GM19372 (cell line): ENCODE measurements around the gene BTBD19.
"Not testable (repeated sequence)": the region's sequence is repeated elsewhere in the genome, so short reads cannot be mapped to it uniquely, and the experiment has no call there.

Experiments used
- ATAC-seq: cut with Tn5 transposase; IDR thresholded peaks from one replicate; pipeline ENCODE4 v1.9.1; 2021; ENCODE audit warnings: mild to moderate bottlenecking, low read depth, moderate library complexity; ENCODE audit not compliant: unreplicated experiment

The BTBD19 gene

GRCh38 chr1:44786841-44787426 is 21.4 kb upstream of the BTBD19 start:
- ATAC-seq = no peak

GRCh38 chr1:44787506-44787905 is 20.8 kb upstream of the BTBD19 start:
- ATAC-seq = no peak

- ATAC-seq = no peak
Observed at GRCh38 chr1:44788120-44788860, 20.0 kb upstream of the BTBD19 start, which contains the start of gene BEST4. Gene BEST4 (minus strand): TSS chr1:44788170. CDS start chr1:44787705, 465 bp downstream.

- no peak for ATAC-seq
Observed at GRCh38 chr1:44790968-44791801, 17.1 kb upstream of the BTBD19 start.

- no peak for ATAC-seq
Observed at GRCh38 chr1:44792736-44793502, 15.4 kb upstream of the BTBD19 start.

GRCh38 chr1:44797886-44798285 is 10.4 kb upstream of the BTBD19 start:
- ATAC-seq = not testable (repeated sequence)

- no peak for ATAC-seq
Observed at GRCh38 chr1:44798481-44799365, 9.6 kb upstream of the BTBD19 start.

GRCh38 chr1:44799770-44800584 is 8.3 kb upstream of the BTBD19 start, which contains the start of gene PLK3:
Gene PLK3 (plus strand): TSS chr1:44800377. CDS start chr1:44800464, 87 bp downstream.
- ATAC-seq = peak; percentile 87

- no peak for ATAC-seq
Observed at GRCh38 chr1:44801491-44802305, 6.6 kb upstream of the BTBD19 start.

- no peak for ATAC-seq
Observed at GRCh38 chr1:44802306-44803061, 5.8 kb upstream of the BTBD19 start.

- ATAC-seq = no peak
Observed at GRCh38 chr1:44803062-44803311, 5.3 kb upstream of the BTBD19 start.

GRCh38 chr1:44803312-44804095 is 4.8 kb upstream of the BTBD19 start:
- ATAC-seq = no peak

- ATAC-seq = no peak
Observed at GRCh38 chr1:44805311-44806024, 2.9 kb upstream of the BTBD19 start.

GRCh38 chr1:44806025-44806703 is 2.2 kb upstream of the BTBD19 start:
- ATAC-seq = no peak

GRCh38 chr1:44806704-44807363 is 1.5 kb upstream of the BTBD19 start, which contains the start of gene DYNLT4:
Gene DYNLT4 (minus strand): TSS chr1:44807351. CDS start chr1:44806668, 683 bp downstream.
- no peak for ATAC-seq
